Stomach (tissue), 4 donors: ENCODE results near the gene PVR.

Experiments used
- POLR2A ChIP-seq, 4 donors: fragments of 450-650 bp; IDR thresholded peaks; one replicate each; pipeline ENCODE4 v1.6.1; 2016; ENCODE audit warnings: antibody characterized with exemption in 4 of 4, control low read depth in 2 of 4, mild to moderate bottlenecking in 1 of 4, moderate library complexity in 1 of 4
- TF ChIP-seq, protein P1 (sequence below), 7 experiments: fragments of 450-650 bp in 4 of 7; fragments of 200-600 bp in 3 of 7; sonication (generic) in 3 of 7; IDR thresholded peaks; one replicate each; pipeline ENCODE4 v1.5.1; 2016 to 2019; ENCODE audit warnings: antibody characterized with exemption in 7 of 7, control low read depth in 2 of 7, mild to moderate bottlenecking in 1 of 7

DNA sequence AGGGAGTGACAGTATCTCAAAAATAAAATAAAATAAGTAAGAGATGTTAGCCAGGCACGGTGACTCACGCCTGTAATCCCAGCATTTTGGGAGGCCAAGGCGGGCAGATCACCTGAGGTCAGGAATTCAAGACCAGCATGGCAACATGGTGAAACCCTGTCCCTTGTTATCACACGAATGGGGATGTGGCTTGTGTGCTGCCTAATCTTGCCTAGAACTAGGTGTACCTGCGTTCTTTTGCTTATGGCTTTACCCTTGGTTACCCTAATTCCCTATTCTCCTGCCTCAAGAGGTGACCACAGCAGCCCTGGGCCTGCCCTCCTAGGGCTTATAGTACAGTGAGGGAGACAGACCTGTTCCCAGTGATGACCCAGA lies 6.3 kb upstream of the PVR start:
- TF ChIP-seq, protein P1, sequence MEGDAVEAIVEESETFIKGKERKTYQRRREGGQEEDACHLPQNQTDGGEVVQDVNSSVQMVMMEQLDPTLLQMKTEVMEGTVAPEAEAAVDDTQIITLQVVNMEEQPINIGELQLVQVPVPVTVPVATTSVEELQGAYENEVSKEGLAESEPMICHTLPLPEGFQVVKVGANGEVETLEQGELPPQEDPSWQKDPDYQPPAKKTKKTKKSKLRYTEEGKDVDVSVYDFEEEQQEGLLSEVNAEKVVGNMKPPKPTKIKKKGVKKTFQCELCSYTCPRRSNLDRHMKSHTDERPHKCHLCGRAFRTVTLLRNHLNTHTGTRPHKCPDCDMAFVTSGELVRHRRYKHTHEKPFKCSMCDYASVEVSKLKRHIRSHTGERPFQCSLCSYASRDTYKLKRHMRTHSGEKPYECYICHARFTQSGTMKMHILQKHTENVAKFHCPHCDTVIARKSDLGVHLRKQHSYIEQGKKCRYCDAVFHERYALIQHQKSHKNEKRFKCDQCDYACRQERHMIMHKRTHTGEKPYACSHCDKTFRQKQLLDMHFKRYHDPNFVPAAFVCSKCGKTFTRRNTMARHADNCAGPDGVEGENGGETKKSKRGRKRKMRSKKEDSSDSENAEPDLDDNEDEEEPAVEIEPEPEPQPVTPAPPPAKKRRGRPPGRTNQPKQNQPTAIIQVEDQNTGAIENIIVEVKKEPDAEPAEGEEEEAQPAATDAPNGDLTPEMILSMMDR (IDR thresholded peaks at IDR 0.05): no peak
- no peak for TF ChIP-seq POLR2A (IDR thresholded peaks at IDR 0.05)
